Measurements from ENCODE around the gene SLC24A4. TPM values are rescaled to one million over a fixed set of nuclear protein-coding genes. Genes with fewer than 3 reads are reported as not detected.

SLC24A4 gene
- total RNA-seq, 1 donor from 2014 or later, result 0.82 TPM

GRCh38 chr14:92481386-92481785 lies 158.4 kb downstream of the SLC24A4 start:
- Mint-ChIP-seq H3K9me3 (peaks cover 7% of the 10 kb centered on the region), H3K4me1 (ENCODE audit: unreplicated experiment) (peaks cover 10% of the 10 kb centered on the region)
- DNase-seq (ENCODE audit: extremely low spot score, unreplicated experiment), result no peak

GRCh38 chr14:92481811-92482555 lies 159.0 kb downstream of the SLC24A4 start:
- Mint-ChIP-seq H3K27ac (no peak overlapping the region), H3K27me3 (no peaks in the 10 kb centered on the region), H3K9me3 (peaks cover 7% of the 10 kb centered on the region), H3K4me1 (ENCODE audit: unreplicated experiment) (peaks cover 11% of the 10 kb centered on the region), H3K36me3 (no peaks in the 10 kb centered on the region), H3K4me3 (no peak overlapping the region)
- DNase-seq (ENCODE audit: extremely low spot score, unreplicated experiment), result peak; percentile 4
- TF ChIP-seq CTCF (conservative IDR thresholded peaks at IDR 0.05), result no peak

More at GRCh38 chr14:92481386-92481785, 158.4 kb downstream of the SLC24A4 start:
- Mint-ChIP-seq H3K27ac (no peak overlapping the region), H3K27me3 (no peaks in the 10 kb centered on the region), H3K36me3 (no peaks in the 10 kb centered on the region), H3K4me3 (no peak overlapping the region)
- peak; percentile 28 for TF ChIP-seq CTCF (conservative IDR thresholded peaks at IDR 0.05)

GRCh38 chr14:92482621-92483319 lies 159.8 kb downstream of the SLC24A4 start:
- DNase-seq (ENCODE audit: extremely low spot score, unreplicated experiment), result peak; percentile 58
- Mint-ChIP-seq H3K9me3 (peaks cover 7% of the 10 kb centered on the region), H3K27ac (no peak overlapping the region), H3K27me3 (no peaks in the 10 kb centered on the region), H3K4me1 (ENCODE audit: unreplicated experiment) (peaks cover 17% of the 10 kb centered on the region), H3K36me3 (no peaks in the 10 kb centered on the region), H3K4me3 (no peak overlapping the region)
- no peak for TF ChIP-seq CTCF (conservative IDR thresholded peaks at IDR 0.05)

- Mint-ChIP-seq H3K36me3 (no peaks in the 10 kb centered on the region), H3K4me3 (no peak overlapping the region), H3K27ac (no peak overlapping the region), H3K27me3 (no peaks in the 10 kb centered on the region), H3K9me3 (no peaks in the 10 kb centered on the region), H3K4me1 (ENCODE audit: unreplicated experiment) (peaks cover 17% of the 10 kb centered on the region)
- DNase-seq (ENCODE audit: extremely low spot score, unreplicated experiment), result no peak
- no peak for TF ChIP-seq CTCF (conservative IDR thresholded peaks at IDR 0.05)
These were observed 161.3 kb downstream of the SLC24A4 start for GRCh38 chr14:92484132-92484823.

- no peaks in the 10 kb centered on the region for H3K9me3 Mint-ChIP-seq
- peaks cover 6% of the 10 kb centered on the region for H3K27me3 Mint-ChIP-seq
- no peak for DNase-seq (ENCODE audit: extremely low spot score, unreplicated experiment)
- H3K27ac Mint-ChIP-seq, result no peak overlapping the region
- H3K4me1 Mint-ChIP-seq (ENCODE audit: unreplicated experiment), result peaks cover 19% of the 10 kb centered on the region
- H3K36me3 Mint-ChIP-seq, result no peaks in the 10 kb centered on the region
- no peak for TF ChIP-seq CTCF (conservative IDR thresholded peaks at IDR 0.05)
- no peak overlapping the region for H3K4me3 Mint-ChIP-seq
These were observed 163.9 kb downstream of the SLC24A4 start for GRCh38 chr14:92486881-92487280.
